HG03439 (cell line): ENCODE measurements around the gene CYB5R2.

Experiments used
- ATAC-seq: cut with Tn5 transposase; IDR thresholded peaks from one replicate; pipeline ENCODE4 v1.9.1; 2021; ENCODE audit warnings: mild to moderate bottlenecking, moderate library complexity; ENCODE audit not compliant: unreplicated experiment

Gene CYB5R2

GRCh38 chr11:7638710-7639642 is 34.3 kb downstream of the CYB5R2 start:
- peak; percentile 65 for ATAC-seq

DNA sequence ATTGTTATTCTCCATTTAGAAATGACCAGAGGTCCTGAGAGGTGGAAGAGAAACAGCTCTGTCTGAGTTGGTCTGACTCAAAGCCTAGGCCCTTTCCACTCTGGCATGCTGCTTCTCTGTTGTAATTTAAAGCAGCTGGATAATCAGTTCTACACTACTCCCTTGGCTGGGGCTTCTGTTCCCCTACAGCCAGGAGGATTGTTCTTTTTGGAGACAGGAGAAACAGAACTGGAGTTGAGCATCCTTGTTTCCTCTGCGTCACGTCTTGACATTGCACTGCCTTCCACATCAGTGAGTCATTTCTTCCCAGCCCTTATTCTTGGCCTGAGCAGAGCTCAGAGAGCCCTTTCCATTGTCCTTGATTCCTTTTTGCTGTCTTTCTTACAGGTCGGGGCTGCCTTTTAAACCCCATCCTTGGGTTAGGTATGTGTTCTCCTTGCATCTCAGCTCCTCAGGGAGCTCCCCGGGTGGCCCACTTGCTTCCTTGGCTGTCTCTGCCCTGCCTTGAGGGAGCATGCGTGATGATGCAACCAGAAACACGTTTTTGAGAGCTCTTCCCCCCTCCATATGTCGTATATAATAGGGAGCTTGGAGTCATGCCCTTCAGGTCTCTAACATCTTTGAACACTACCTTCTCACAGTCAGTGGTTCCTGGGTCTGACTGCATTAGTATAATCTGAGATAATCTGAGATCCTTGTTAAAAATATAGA is 35.7 kb downstream of the CYB5R2 start:
- ATAC-seq = no peak

DNA sequence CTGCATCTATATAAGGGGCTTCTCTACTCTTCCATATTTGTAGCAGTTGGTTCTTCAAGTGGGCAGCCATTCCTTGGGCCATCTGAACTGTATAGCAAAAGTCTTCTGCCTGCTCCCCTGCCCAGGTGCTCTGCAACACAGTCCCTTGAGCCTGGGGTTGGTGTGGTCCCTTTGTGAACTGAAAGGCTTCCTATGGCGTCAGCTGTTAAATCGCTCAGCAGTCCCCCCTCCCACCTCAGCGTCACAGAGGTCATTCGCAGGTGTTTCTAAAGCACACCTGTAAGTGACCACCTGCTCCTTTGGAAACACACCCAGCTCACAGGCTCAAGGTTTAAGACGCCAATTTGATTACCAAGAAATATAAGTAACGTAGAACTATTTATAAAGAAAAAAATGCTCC is 37.0 kb downstream of the CYB5R2 start:
- no peak for ATAC-seq

DNA sequence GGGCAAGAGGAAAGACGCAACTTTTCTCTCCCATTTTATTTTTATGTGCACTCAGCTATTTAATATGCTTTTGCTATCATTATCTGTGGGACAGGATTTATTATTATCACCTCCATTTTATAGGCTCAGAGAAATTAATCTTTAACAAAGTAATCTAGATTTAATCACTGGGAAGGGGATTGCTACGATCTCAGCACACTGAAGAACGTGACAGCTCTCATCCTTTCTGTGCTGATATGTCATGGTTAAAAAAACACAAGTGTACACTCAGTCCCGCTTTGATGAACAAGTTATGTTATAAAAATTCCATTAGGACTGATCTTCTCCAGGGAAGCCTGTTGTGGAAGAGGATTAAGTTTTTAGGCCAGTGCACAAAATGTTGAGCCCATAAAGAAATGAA is 37.6 kb downstream of the CYB5R2 start:
- ATAC-seq = no peak

GRCh38 chr11:7635137-7635536 is 38.2 kb downstream of the CYB5R2 start:
- ATAC-seq = no peak

DNA sequence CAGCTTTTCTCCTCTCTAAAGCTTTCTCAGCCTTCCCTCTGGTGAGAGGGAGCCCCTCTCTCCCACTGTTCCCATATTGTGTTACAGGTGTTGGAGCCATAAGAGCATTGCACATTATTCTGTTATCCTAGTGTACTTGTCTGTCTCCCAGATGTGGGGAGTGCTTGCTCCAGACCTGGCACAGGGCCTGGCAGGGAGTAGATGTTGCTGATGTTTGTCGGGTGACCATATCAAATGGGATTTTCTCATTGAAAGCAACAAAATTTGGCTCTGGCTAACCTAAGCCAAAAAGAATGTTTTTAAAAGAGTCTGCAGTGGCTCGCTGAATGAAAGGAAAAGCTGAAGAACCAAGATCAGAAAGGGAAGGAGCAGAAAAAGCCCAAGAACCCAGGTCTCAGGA is 41.1 kb downstream of the CYB5R2 start:
- ATAC-seq = no peak

DNA sequence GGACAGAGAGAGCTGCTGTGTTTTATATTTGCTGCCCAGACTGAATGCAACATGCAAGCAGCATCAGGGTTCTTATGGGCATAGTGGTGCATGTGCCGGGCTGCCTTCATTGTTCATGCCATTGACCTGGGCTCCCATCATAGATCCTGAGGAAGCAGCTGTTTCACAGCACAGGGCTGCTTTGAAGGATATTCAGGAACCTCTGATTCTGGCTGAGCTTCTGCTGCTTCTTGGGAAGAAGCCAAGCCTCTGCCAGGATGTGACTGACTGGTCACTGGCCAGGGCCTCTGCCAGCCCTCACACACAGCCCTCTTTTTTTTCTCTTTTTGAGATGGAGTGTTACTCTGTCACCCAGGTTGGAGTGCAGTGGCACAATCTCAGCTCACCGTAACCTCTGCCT is 43.3 kb downstream of the CYB5R2 start:
- ATAC-seq = no peak

DNA sequence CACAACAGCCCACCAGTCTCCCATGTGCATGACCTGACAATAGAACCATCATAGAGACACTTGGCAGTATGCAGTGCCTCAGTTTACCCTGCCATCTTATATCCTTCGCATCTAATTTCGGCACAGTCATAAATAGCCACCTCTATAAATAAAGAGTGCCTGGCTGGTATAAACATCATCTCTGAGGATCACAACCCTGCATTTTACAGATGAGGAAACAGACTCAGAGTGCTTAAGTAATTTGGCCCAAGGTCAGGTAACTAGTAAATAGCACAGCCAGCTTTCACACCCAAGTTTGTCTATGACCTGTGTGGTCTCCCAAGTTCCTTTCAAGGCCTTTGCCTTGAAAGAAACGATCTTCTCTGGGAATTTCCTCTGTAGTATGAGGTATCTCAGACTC is 44.6 kb downstream of the CYB5R2 start:
- ATAC-seq = no peak

DNA sequence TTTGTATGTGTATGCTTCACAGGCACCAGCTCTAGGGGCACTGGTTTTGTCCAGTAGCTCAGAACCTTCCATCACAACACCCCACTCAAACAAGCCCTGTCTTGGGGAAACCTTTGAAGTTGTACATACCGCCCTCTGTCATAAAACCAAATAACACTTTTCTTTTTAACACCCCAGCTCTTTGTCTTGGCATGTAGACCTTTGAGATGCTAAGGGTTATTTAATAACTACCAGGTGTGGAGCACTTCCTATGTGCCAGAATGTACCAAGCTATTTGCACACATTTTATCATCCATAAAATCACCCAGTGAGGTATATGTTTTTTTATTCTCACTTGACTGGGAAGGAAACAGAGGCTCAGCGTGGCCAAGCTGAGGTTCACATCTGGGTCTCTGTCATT is 50.6 kb downstream of the CYB5R2 start:
- no peak for ATAC-seq

DNA sequence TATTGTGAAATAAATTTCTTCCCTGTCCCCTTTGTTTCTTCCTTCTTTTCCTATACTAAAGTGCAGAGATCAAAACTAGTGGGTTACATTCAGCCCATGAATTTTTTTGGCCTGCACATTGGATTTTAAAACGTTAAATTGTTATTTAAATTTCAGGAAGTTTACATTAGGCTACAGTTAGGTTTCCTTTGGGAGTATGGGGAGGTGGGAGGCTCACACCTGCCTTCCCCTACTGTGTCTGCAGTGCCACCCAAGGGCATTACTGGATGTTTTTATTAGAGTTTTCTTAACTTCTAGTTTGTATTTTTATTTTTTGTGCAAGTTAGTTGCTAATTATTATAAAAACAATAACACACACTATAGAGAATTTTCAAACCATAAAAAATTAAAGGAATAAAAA is 51.7 kb downstream of the CYB5R2 start:
- no peak for ATAC-seq

GRCh38 chr11:7621090-7621489 is 52.2 kb downstream of the CYB5R2 start:
- ATAC-seq = no peak

- no peak for ATAC-seq
Measured at GRCh38 chr11:7619322-7619721, 54.0 kb downstream of the CYB5R2 start.

GRCh38 chr11:7617032-7617431 is 56.3 kb downstream of the CYB5R2 start:
- ATAC-seq = no peak
